GM12878 (cell line): ENCODE results near the gene MDFIC2. TPM values are rescaled to one million over a fixed set of nuclear protein-coding genes. Genes with fewer than 3 reads are reported as not detected.

Experiments
- ATAC-seq: fragments of 200-7000 bp; cut with Tn5 transposase; 3 replicates; pipeline ENCODE4 v1.9.1; 2020; ENCODE audit warnings: mild to moderate bottlenecking, moderate library complexity
- BruUV-seq: library from RNA; stranded (reverse); fragments of 400-500 nt; replicated peaks from 2 replicates; lab custom pipeline; 2021; lab: Mats Ljungman, UMichigan
- CTCF ChIA-PET: fragments of 300-600 bp; sonication (Branson Sonifier 250); formaldehyde crosslinking; extraction: SDS; loops from one replicate; lab custom pipeline; 2021; ENCODE audit warnings: inconsistent platforms; lab: Yijun Ruan, JAX
- POLR2A ChIA-PET: fragments of 350-600 bp; formaldehyde crosslinking; extraction: SDS; loops from one replicate; lab custom pipeline; 2021; ENCODE audit warnings: inconsistent platforms; lab: Charles Lee
- RAD21 ChIA-PET: fragments of 300-600 bp; sonication (Branson Sonifier 250); formaldehyde crosslinking; loops from one replicate; lab custom pipeline; 2023; ENCODE audit warnings: antibody characterized with exemption; ENCODE audit not compliant: unreplicated experiment; lab: Charles Lee
- SMC1A ChIA-PET: fragments of 300-600 bp; sonication (Branson Sonifier 250); formaldehyde crosslinking; loops from one replicate; lab custom pipeline; 2023; ENCODE audit not compliant: unreplicated experiment, uncharacterized antibody; lab: Charles Lee
- DNase-seq: peaks from one replicate; pipeline ENCODE4 v3.0.0-alpha.2; 2011; ENCODE audit warnings: low read depth, low spot score
- FAIRE-seq: peaks from 3 replicates; lab custom pipeline; 2011; peaks lifted over from hg19 to GRCh38; lab: Jason Lieb, UNC
- H2AFZ ChIP-seq: 2 replicates; pipeline ENCODE4 v1.6.0; 2011; ENCODE audit warnings: low read depth, low read length, control low read depth; ENCODE audit not compliant: control insufficient read depth
- H3K27ac ChIP-seq: 2 replicates; pipeline ENCODE4 v1.5.1; 2011; ENCODE audit warnings: control low read depth; ENCODE audit not compliant: control insufficient read depth, insufficient read depth
- H3K27me3 ChIP-seq, 2 experiments: replicated peaks in 1 of 2; 2 replicates each; pipeline versions ENCODE4 v1.6.0 to v1.6.1; 2011; ENCODE audit warnings: low read length in 1 of 2; ENCODE audit not compliant: control insufficient read depth in 2 of 2, insufficient read depth in 2 of 2
- H3K36me3 ChIP-seq, 2 experiments: 2 replicates each; pipeline ENCODE4 v1.5.1; 2011; ENCODE audit warnings: low read length in 1 of 2; ENCODE audit not compliant: control insufficient read depth in 2 of 2, insufficient read depth in 2 of 2
- H3K4me1 ChIP-seq: 2 replicates; pipeline ENCODE4 v1.6.1; 2011; ENCODE audit warnings: mild to moderate bottlenecking, low read length, moderate library complexity, mixed read lengths; ENCODE audit not compliant: control insufficient read depth, insufficient read depth
- H3K4me2 ChIP-seq: 2 replicates; pipeline ENCODE4 v1.6.0; 2011; ENCODE audit warnings: control low read depth; ENCODE audit not compliant: control insufficient read depth, insufficient read depth
- H3K4me3 ChIP-seq: fragments of 200-600 bp; sonication (generic); 2 replicates; pipeline ENCODE4 v1.5.1; 2016
- H3K79me2 ChIP-seq: 2 replicates; pipeline ENCODE4 v1.6.0; 2011; ENCODE audit warnings: low read length; ENCODE audit not compliant: control insufficient read depth, insufficient read depth
- H3K9ac ChIP-seq: 2 replicates; pipeline ENCODE4 v1.8.0; 2011; ENCODE audit warnings: low read length, control low read depth, mixed read lengths; ENCODE audit not compliant: control insufficient read depth, insufficient read depth
- H3K9me3 ChIP-seq: replicated peaks from 3 replicates; pipeline ENCODE4 v1.5.1; 2011; ENCODE audit warnings: mild to moderate bottlenecking, low read length; ENCODE audit not compliant: control insufficient read depth, insufficient read depth
- H4K20me1 ChIP-seq: 2 replicates; pipeline ENCODE4 v1.6.0; 2011; ENCODE audit not compliant: control insufficient read depth, insufficient read depth
- CREB1 ChIP-seq: IDR thresholded peaks from 2 replicates; pipeline ENCODE4 v1.6.1; 2012; ENCODE audit warnings: low read depth, mild to moderate bottlenecking, inconsistent platforms
- ESRRA ChIP-seq: IDR thresholded peaks from 2 replicates; pipeline ENCODE4 v1.6.1; 2012; ENCODE audit warnings: mild to moderate bottlenecking, low read length, improper control_type of control experiment
- FOS ChIP-seq: IDR thresholded peaks from 3 replicates; pipeline ENCODE4 v1.6.1; 2011; ENCODE audit warnings: borderline replicate concordance; ENCODE audit not compliant: insufficient read length; ENCODE audit errors: extremely low read depth
- FOXM1 ChIP-seq: IDR thresholded peaks from 2 replicates; pipeline ENCODE4 v1.6.1; 2012; ENCODE audit warnings: low read depth, mild to moderate bottlenecking, inconsistent platforms, low read length, moderate library complexity
- JUND ChIP-seq: IDR thresholded peaks from 2 replicates; pipeline ENCODE4 v1.6.1; 2012; ENCODE audit warnings: low read depth, mild to moderate bottlenecking, low read length, improper control_type of control experiment, moderate library complexity
- LARP7 ChIP-seq: fragments of 450-650 bp; IDR thresholded peaks from 2 replicates; pipeline ENCODE4 v1.6.1; 2017; ENCODE audit warnings: mild to moderate bottlenecking
- MYC ChIP-seq: IDR thresholded peaks from 2 replicates; pipeline ENCODE4 v1.6.1; 2011; ENCODE audit warnings: mild to moderate bottlenecking, low read length, moderate library complexity, inconsistent platforms; ENCODE audit not compliant: insufficient read depth, insufficient replicate concordance, insufficient read length, severe bottlenecking
- RFX5 ChIP-seq: IDR thresholded peaks from 2 replicates; pipeline ENCODE4 v1.6.1; 2011; ENCODE audit warnings: low read depth, low read length, improper control_type of control experiment
- RUNX3 ChIP-seq: IDR thresholded peaks from 2 replicates; pipeline ENCODE4 v1.6.1; 2012; ENCODE audit warnings: low read length, inconsistent platforms
- SMARCA5 ChIP-seq: fragments of 450-650 bp; IDR thresholded peaks from 2 replicates; pipeline ENCODE4 v1.6.1; 2017; ENCODE audit warnings: mild to moderate bottlenecking
- SREBF2 ChIP-seq: IDR thresholded peaks from 2 replicates; pipeline ENCODE4 v1.6.1; 2012; ENCODE audit warnings: mild to moderate bottlenecking, low read length
- STAT1 ChIP-seq: fragments of 450-650 bp; conservative IDR thresholded peaks from 2 replicates; pipeline ENCODE4 v1.6.1; 2014; ENCODE audit warnings: antibody characterized with exemption, mild to moderate bottlenecking
- TBL1XR1 ChIP-seq: IDR thresholded peaks from 2 replicates; pipeline ENCODE4 v1.6.1; 2012; ENCODE audit warnings: low read depth, low read length, improper control_type of control experiment
- TCF12 ChIP-seq: IDR thresholded peaks from 2 replicates; pipeline ENCODE4 v1.6.1; 2011; ENCODE audit warnings: low read depth, mild to moderate bottlenecking, low read length
- TCF3 ChIP-seq: IDR thresholded peaks from 2 replicates; pipeline ENCODE4 v1.6.1; 2012; ENCODE audit warnings: low read depth, mild to moderate bottlenecking, low read length, borderline replicate concordance; ENCODE audit not compliant: insufficient read depth
- YBX1 ChIP-seq: fragments of 450-650 bp; IDR thresholded peaks from 2 replicates; pipeline ENCODE4 v1.6.1; 2016; ENCODE audit warnings: antibody characterized with exemption
- WGBS: methylation state at CpG from one replicate; pipeline ENCODE4 v1.1.6; 2016; ENCODE audit warnings: low lambda C conversion rate; ENCODE audit not compliant: insufficient replicate concordance, insufficient coverage; ENCODE audit errors: missing lambda C conversion rate; 5-methylcytosine and 5-hydroxymethylcytosine counted together
- in situ Hi-C: fragments of 300-500 bp; cut with MboI; formaldehyde crosslinking; loops from 9 replicates; pipeline ENCODE4 v1.14.3; 2018; ENCODE audit warnings: mixed read lengths
- intact Hi-C: fragments of 100-400 bp; cut with micrococcal nuclease; formaldehyde crosslinking; loops from one replicate; pipeline ENCODE4 v1.14.2; 2022; ENCODE audit not compliant: unreplicated experiment
- polyA plus RNA-seq, 11 experiments: library from polyadenylated mRNA; depleted of rRNA in 4 of 11; unstranded in 6 of 11; stranded (reverse) in 5 of 11; fragments of >200 nt; fragmentation: Nextera tagmentation in 4 of 11; fragmentation: Illumina TruSeq in 1 of 11; extraction: Ambion mirVana in 4 of 11; extraction: Trizol in 1 of 11; gene quantifications; 1 replicate in 1 of 11; 2 replicates in 10 of 11; pipeline versions ENCODE4 v1.2.1 to v1.2.3, GENCODE V29; 2011 to 2016; ENCODE audit warnings: inconsistent platforms in 2 of 11, missing spikeins in 2 of 11, low read depth in 1 of 11
- total RNA-seq, 4 experiments: library from RNA; depleted of rRNA in 3 of 4; stranded (reverse); fragments of >200 nt in 3 of 4; fragmentation: Illumina TruSeq in 1 of 4; extraction: Trizol in 1 of 4; gene quantifications; 2 replicates each; pipeline versions ENCODE4 v1.2.1 to v1.2.3, GENCODE V29; 2013 to 2021
- TF ChIP-seq, protein P1 (sequence below): IDR thresholded peaks from 2 replicates; pipeline ENCODE4 v1.6.1; 2012; ENCODE audit warnings: low read depth, low read length, improper control_type of control experiment

Gene MDFIC2
- total and polyA plus RNA-seq, 10 of the 15 experiments (the other 5 are each of a cell fraction or from before 2014, with no cell fraction given), result not detected

- no peak for TF ChIP-seq LARP7
- TF ChIP-seq TCF12, result no peak
- TF ChIP-seq, protein P1, sequence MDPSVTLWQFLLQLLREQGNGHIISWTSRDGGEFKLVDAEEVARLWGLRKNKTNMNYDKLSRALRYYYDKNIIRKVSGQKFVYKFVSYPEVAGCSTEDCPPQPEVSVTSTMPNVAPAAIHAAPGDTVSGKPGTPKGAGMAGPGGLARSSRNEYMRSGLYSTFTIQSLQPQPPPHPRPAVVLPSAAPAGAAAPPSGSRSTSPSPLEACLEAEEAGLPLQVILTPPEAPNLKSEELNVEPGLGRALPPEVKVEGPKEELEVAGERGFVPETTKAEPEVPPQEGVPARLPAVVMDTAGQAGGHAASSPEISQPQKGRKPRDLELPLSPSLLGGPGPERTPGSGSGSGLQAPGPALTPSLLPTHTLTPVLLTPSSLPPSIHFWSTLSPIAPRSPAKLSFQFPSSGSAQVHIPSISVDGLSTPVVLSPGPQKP, result no peak
- TF ChIP-seq ESRRA, result no peak
- no peak for TF ChIP-seq SREBF2
Observed at GRCh38 chr3:70277304-70277703, 35.1 kb downstream of the MDFIC2 start (continued).

- no peak overlapping the region for H3K9ac ChIP-seq
- H3K36me3 ChIP-seq, result no peaks in the 10 kb centered on the region
- no TSS peak for BruUV-seq
- H4K20me1 ChIP-seq, result no peaks in the 10 kb centered on the region
- in situ Hi-C loops (no loop called here), intact Hi-C loops (no loop called here)
- no peak for TF ChIP-seq YBX1
- TF ChIP-seq CREB1, result no peak
- no peak for TF ChIP-seq RFX5
- no peak for TF ChIP-seq JUND
- no peak for TF ChIP-seq STAT1
- TF ChIP-seq RUNX3, result no peak
- no peak for TF ChIP-seq TBL1XR1
- TF ChIP-seq MYC, result no peak
- no peak for TF ChIP-seq TCF3
- TF ChIP-seq SMARCA5, result no peak
- TF ChIP-seq FOS, result no peak
- no peak for TF ChIP-seq FOXM1
- RAD21 ChIA-PET, result no interaction called here
- H2AFZ ChIP-seq, result no peak overlapping the region
- SMC1A ChIA-PET, result no interaction called here
- CTCF ChIA-PET, result no interaction called here
- H3K79me2 ChIP-seq, result no peaks in the 10 kb centered on the region
- no peaks in the 10 kb centered on the region for H3K9me3 ChIP-seq
- FAIRE-seq, result no peak
- H3K4me3 ChIP-seq, result no peak overlapping the region
- POLR2A ChIA-PET, result no interaction called here
- no peak for ATAC-seq
- 2% methylated on average over 4 of the region's 4 CpGs for WGBS
- H3K27me3 ChIP-seq, result no peaks in the 10 kb centered on the region
- H3K4me1 ChIP-seq, result no peaks in the 10 kb centered on the region
- H3K4me2 ChIP-seq, result no peak overlapping the region
- DNase-seq, result no peak
- H3K27ac ChIP-seq, result no peak overlapping the region
Observed at GRCh38 chr3:70276901-70277300, 35.5 kb downstream of the MDFIC2 start.
